ENCODE results near the gene GJA9.
"Not testable (repeated sequence)": the region's sequence is repeated elsewhere in the genome, so short reads cannot be mapped to it uniquely, and the experiment has no call there.

Gene GJA9

GRCh38 chr1:38881487-38881886 lies at the start of gene GJA9:
GJA9 (minus strand) TSS chr1:38881587; CDS start chr1:38876098, 5,489 bp downstream.
- DNase-seq, result no peak

GRCh38 chr1:38929476-38929875 lies 48.1 kb upstream of the GJA9 start:
- DNase-seq, result no peak

GRCh38 chr1:38929054-38929453 lies 47.7 kb upstream of the GJA9 start:
- DNase-seq, result no peak

GRCh38 chr1:38926091-38926490 lies 44.7 kb upstream of the GJA9 start:
- DNase-seq, result no peak

- no peak for DNase-seq
Observed at GRCh38 chr1:38925391-38925790, 44.0 kb upstream of the GJA9 start.

- peak; percentile 5 for DNase-seq
Observed at GRCh38 chr1:38923607-38924006, 42.2 kb upstream of the GJA9 start.

- no peak for DNase-seq
Observed at GRCh38 chr1:38919130-38919529, 37.7 kb upstream of the GJA9 start.

GRCh38 chr1:38918568-38918967 lies 37.2 kb upstream of the GJA9 start:
- no peak for DNase-seq

GRCh38 chr1:38917772-38918171 lies 36.4 kb upstream of the GJA9 start:
- no peak for DNase-seq

GRCh38 chr1:38917337-38917736 lies 36.0 kb upstream of the GJA9 start:
- DNase-seq, result no peak

GRCh38 chr1:38915352-38915948 lies 34.1 kb upstream of the GJA9 start:
- DNase-seq, result peak; percentile 9

GRCh38 chr1:38914908-38915307 lies 33.5 kb upstream of the GJA9 start:
- DNase-seq, result not testable (repeated sequence)

- no peak for DNase-seq
Observed at GRCh38 chr1:38908821-38909220, 27.4 kb upstream of the GJA9 start.

GRCh38 chr1:38905985-38906384 lies 24.6 kb upstream of the GJA9 start:
- DNase-seq, result no peak

- DNase-seq, result no peak
Observed at GRCh38 chr1:38899560-38899959, 18.2 kb upstream of the GJA9 start.

GRCh38 chr1:38898653-38899230 lies 17.4 kb upstream of the GJA9 start:
- no peak for DNase-seq

GRCh38 chr1:38896169-38896568 lies 14.8 kb upstream of the GJA9 start:
- DNase-seq, result no peak

GRCh38 chr1:38892976-38893375 lies 11.6 kb upstream of the GJA9 start:
- DNase-seq, result no peak

- no peak for DNase-seq
Observed at GRCh38 chr1:38891753-38892152, 10.4 kb upstream of the GJA9 start.

- no peak for DNase-seq
Observed at GRCh38 chr1:38889589-38889988, 8.2 kb upstream of the GJA9 start.

- DNase-seq, result no peak
Observed at GRCh38 chr1:38888423-38889333, 7.3 kb upstream of the GJA9 start.

- DNase-seq, result no peak
Observed at GRCh38 chr1:38885092-38885491, 3.7 kb upstream of the GJA9 start.

GRCh38 chr1:38875811-38876210 lies 5.6 kb downstream of the GJA9 start:
- DNase-seq, result no peak
